ENCODE measurements around the gene CCDC28A. TPM values are rescaled to one million over a fixed set of nuclear protein-coding genes. Genes with fewer than 3 reads are reported as not detected.
A peak's percentile ranks its signal among the peaks of the same experiment; 100 is the strongest.

Gene CCDC28A
- total RNA-seq: 11.1 and 11.4 TPM in 2 replicates

DNA sequence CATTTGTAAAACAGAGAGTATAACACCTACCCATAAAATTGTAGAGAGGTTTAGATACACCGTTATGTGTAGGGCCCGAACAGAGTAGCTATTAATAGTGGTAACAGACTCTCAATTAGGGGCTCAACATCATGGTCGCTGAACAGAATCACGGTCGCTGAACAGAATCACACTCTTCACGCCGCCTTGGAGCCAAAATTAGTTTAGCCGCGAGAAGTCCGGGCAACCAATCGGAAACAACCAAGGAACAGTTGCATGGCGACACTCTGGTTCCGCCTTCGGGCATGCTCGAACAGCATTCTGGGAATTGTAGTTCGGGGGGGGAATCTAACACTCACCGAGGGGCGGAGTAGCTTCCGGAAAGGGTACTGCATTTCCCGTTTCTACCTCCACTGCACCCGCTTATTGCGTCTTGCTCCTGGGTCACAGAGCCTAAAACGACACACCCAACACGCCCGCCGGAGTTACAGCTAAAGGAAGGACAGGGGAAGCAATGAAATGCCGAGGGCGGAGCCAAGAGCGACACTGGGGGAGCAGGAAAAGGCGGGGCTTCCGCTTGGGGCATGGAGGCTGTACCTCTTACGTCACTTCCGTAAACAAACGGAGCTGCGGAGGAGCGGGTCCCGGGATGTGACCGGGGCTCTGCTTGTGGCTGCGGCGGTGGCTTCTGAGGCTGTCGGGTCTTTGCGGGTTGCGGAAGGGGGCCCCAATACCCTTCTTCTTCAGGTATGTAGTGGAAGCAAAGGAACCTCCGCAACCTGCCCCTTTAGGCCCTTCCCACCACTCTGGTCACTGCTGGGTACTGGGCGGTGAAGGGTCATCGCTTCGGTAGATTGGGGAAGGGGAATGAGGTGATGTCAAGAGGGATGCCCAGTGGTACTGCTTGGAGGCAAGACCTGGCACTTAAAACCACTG lies at the start of gene CCDC28A:
TSS of gene CCDC28A (plus strand) at position 593 of the 915 bp plus-strand sequence. CDS start 2,352 bp downstream, outside the sequence.
- TF ChIP-seq, protein P1, sequence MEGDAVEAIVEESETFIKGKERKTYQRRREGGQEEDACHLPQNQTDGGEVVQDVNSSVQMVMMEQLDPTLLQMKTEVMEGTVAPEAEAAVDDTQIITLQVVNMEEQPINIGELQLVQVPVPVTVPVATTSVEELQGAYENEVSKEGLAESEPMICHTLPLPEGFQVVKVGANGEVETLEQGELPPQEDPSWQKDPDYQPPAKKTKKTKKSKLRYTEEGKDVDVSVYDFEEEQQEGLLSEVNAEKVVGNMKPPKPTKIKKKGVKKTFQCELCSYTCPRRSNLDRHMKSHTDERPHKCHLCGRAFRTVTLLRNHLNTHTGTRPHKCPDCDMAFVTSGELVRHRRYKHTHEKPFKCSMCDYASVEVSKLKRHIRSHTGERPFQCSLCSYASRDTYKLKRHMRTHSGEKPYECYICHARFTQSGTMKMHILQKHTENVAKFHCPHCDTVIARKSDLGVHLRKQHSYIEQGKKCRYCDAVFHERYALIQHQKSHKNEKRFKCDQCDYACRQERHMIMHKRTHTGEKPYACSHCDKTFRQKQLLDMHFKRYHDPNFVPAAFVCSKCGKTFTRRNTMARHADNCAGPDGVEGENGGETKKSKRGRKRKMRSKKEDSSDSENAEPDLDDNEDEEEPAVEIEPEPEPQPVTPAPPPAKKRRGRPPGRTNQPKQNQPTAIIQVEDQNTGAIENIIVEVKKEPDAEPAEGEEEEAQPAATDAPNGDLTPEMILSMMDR (IDR thresholded peaks at IDR 0.05; ENCODE audit: insufficient read depth, low read length, severe bottlenecking): no peak
- FAIRE-seq: peak; percentile 94
- Histone ChIP-seq H3K27me3 (ENCODE audit: control insufficient read depth, insufficient read depth, low read length) (no peaks in the 10 kb centered on the region), H3K4me3 (ENCODE audit: low read depth, low read length) (peak within 1 kb of the TSS; percentile 76), H3K36me3 (ENCODE audit: control insufficient read depth, insufficient read depth, low read length) (no peaks in the 10 kb centered on the region)
- peak; percentile 88 for DNase-seq (ENCODE audit: low read depth)

DNA sequence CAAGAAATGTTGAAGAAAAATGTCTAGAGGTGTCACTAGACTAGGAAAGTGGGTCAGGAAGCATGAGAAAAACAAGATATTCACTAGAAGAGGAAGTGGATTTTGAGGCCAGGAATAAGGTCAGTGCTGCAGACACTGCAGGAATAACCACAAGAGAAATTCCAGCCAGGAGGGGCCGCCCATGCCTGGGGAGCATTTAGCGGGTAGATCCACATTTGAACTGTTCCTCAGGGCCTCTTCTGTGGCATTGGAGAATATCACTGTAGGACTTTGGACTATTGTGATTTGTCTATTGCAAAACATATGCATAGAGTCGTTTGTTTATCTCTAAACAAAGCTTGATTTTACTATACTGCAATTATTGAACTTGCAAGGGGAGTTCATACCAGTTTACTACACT lies 49.6 kb upstream of the CCDC28A start:
- TF ChIP-seq, protein P1 (IDR thresholded peaks at IDR 0.05; ENCODE audit: insufficient read depth, low read length, severe bottlenecking): no peak
- DNase-seq (ENCODE audit: low read depth): no peak
- no peak for FAIRE-seq
- H3K4me3 ChIP-seq (ENCODE audit: low read depth, low read length): no peak overlapping the region
- no peaks in the 10 kb centered on the region for H3K27me3 ChIP-seq (ENCODE audit: control insufficient read depth, insufficient read depth, low read length)
- H3K36me3 ChIP-seq (ENCODE audit: control insufficient read depth, insufficient read depth, low read length): no peaks in the 10 kb centered on the region

DNA sequence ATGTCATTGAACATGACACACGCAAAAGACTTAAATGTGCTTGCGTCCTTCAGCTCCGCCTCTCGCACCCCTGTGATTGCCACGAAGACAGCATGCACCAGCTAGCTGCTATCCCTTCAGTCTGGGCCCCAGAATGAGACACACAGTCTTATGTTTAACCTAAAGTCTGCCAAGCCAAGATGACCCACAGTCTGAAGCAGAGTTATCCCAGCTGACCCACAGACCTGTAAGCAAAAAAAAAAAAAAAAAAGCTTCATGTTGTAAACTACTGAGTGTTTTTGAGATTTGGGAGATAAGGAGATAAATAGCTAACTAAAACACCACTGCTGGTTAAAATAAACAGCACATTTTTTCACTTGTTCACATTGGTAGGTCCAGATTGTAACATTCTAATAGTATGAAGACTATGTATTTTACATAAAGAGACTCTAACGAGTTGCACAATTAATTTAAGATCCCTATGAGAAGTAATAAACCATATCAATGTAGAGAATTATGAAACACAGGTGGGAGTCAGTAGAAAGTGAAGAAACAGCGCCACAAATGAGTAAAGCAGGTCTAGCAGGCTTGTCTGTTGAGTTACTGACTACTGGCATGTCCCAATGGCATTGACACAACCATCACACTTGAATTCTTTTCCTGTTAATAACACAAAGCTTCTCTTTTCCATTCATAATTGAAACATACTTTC lies 47.4 kb upstream of the CCDC28A start:
- no peaks in the 10 kb centered on the region for H3K36me3 ChIP-seq (ENCODE audit: control insufficient read depth, insufficient read depth, low read length)
- FAIRE-seq: no peak
- DNase-seq (ENCODE audit: low read depth): peak; percentile 43
- H3K4me3 ChIP-seq (ENCODE audit: low read depth, low read length): no peak overlapping the region
- TF ChIP-seq, protein P1 (IDR thresholded peaks at IDR 0.05; ENCODE audit: insufficient read depth, low read length, severe bottlenecking): no peak
- H3K27me3 ChIP-seq (ENCODE audit: control insufficient read depth, insufficient read depth, low read length): no peaks in the 10 kb centered on the region

DNA sequence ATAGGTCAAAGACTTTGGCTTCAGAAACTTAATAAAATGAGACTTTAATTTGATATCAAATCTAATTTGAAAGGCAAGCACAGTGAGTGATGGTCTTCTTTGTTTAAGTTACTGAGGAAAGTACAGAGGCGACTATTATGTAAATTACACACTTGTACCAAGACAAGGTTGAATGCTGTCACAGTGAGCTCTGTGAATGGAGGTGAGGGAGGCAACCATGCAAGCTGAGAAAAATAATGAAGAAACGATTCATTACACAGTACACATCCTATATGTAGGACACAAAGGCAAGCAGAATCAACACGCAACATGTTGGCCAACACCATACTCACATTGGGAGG lies 46.8 kb upstream of the CCDC28A start:
- FAIRE-seq: no peak
- TF ChIP-seq, protein P1 (IDR thresholded peaks at IDR 0.05; ENCODE audit: insufficient read depth, low read length, severe bottlenecking): no peak
- no peak overlapping the region for H3K4me3 ChIP-seq (ENCODE audit: low read depth, low read length)
- no peaks in the 10 kb centered on the region for H3K36me3 ChIP-seq (ENCODE audit: control insufficient read depth, insufficient read depth, low read length)
- DNase-seq (ENCODE audit: low read depth): no peak
- H3K27me3 ChIP-seq (ENCODE audit: control insufficient read depth, insufficient read depth, low read length): no peaks in the 10 kb centered on the region

DNA sequence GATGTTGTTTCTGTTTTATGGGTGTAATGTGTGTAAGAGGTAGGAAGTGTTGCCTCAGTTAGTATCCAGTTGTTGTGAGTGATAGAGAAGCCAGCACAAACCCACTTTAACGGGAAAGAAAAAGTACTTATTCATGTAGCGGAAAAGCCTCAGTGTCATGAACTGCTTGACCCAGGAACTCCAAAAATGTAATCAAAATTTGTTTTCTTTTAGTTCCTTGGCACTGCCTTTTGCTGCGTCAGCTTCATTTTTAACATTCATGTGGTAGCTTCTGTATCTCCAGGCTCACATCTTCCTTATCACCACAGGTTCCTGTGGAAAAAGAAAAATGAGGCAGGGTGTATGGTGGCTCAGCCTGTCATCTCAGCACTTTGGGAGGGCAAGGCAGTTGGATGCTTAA lies 46.4 kb upstream of the CCDC28A start:
- DNase-seq (ENCODE audit: low read depth): no peak
- H3K36me3 ChIP-seq (ENCODE audit: control insufficient read depth, insufficient read depth, low read length): no peaks in the 10 kb centered on the region
- no peak overlapping the region for H3K4me3 ChIP-seq (ENCODE audit: low read depth, low read length)
- H3K27me3 ChIP-seq (ENCODE audit: control insufficient read depth, insufficient read depth, low read length): no peaks in the 10 kb centered on the region
- no peak for FAIRE-seq
- TF ChIP-seq, protein P1 (IDR thresholded peaks at IDR 0.05; ENCODE audit: insufficient read depth, low read length, severe bottlenecking): no peak
